ENCODE measurements around the gene KREMEN1. TPM values are rescaled to one million over a fixed set of nuclear protein-coding genes. Genes with fewer than 3 reads are reported as not detected.
A peak's percentile ranks its signal among the peaks of the same experiment; 100 is the strongest.

The KREMEN1 gene
- total RNA-seq, 6 donors from 2014 or later: 8.4 to 24.3 (median 15.9) TPM

DNA sequence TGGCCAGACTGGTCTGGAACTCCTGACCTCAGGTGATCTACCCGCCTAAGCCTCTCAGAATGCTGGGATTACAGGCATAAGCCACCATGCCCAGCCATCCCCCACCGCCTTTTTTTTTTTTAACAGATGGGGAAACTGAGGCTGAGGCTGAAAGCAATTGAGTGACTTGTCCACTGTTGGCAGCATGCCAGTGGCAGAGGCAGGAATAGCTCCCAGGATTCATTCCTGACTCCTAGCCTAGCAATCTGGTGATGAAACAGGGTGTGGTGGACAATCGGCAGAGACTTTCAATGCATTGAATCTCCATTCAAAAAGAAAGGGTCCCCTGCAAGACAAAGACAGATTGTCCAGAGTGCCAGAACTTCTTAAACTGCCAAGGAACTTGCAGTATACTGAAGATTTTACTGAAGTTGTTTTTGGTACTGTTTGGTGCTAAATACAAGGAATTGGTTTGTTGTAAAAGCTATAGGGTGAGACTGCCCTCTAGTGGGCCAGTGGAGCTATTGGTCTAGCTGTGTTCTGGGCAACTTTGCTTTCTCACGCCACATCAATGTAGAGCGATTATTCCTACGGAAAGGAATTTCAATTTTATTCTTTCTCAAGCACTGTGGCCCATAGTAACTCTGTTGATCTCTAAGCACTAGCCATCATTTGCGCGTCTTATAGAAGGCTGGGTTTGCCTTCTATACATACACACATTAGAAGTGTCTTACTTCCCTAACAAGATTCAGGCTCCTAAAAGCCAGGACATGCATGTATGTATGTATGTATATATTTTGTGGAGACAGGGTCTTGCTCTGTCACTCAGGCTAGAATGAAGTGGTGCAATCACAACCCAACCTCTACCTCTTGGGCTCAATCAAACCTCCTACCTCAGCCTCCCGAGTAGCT, 32.2 kb upstream of the KREMEN1 start:
- no peak for TF ChIP-seq POLR2A (IDR thresholded peaks at IDR 0.05)
- TF ChIP-seq, protein P1, sequence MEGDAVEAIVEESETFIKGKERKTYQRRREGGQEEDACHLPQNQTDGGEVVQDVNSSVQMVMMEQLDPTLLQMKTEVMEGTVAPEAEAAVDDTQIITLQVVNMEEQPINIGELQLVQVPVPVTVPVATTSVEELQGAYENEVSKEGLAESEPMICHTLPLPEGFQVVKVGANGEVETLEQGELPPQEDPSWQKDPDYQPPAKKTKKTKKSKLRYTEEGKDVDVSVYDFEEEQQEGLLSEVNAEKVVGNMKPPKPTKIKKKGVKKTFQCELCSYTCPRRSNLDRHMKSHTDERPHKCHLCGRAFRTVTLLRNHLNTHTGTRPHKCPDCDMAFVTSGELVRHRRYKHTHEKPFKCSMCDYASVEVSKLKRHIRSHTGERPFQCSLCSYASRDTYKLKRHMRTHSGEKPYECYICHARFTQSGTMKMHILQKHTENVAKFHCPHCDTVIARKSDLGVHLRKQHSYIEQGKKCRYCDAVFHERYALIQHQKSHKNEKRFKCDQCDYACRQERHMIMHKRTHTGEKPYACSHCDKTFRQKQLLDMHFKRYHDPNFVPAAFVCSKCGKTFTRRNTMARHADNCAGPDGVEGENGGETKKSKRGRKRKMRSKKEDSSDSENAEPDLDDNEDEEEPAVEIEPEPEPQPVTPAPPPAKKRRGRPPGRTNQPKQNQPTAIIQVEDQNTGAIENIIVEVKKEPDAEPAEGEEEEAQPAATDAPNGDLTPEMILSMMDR (IDR thresholded peaks at IDR 0.05): peak; percentile 90 to 98 (median 94)
- no peak for TF ChIP-seq EP300 (IDR thresholded peaks at IDR 0.05)
- no peak for TF ChIP-seq POLR2AphosphoS5 (IDR thresholded peaks at IDR 0.05)
- Histone ChIP-seq H3K4me1 (peaks cover 17 to 22% (median 19%) of the 10 kb centered on the region in 4 donors), H3K27me3 (no peaks in the 10 kb centered on the region), H3K36me3 (peaks cover 0 to 9% (median 4%) of the 10 kb centered on the region in 4 donors), H3K9me3 (no peaks in the 10 kb centered on the region), H3K4me3 (no peak overlapping the region), H3K27ac (peak overlapping the region in 2 of 4 donors; percentile 27 to 44)
- ATAC-seq (ENCODE audit: low FRiP score in 2 of 2) (peak; percentile 90 to 92), DNase-seq (peak in 1 of 2 donors; percentile 72)
- 26 to 31% methylated on average over 9 of the region's 9 CpGs for WGBS, 2 donors

DNA sequence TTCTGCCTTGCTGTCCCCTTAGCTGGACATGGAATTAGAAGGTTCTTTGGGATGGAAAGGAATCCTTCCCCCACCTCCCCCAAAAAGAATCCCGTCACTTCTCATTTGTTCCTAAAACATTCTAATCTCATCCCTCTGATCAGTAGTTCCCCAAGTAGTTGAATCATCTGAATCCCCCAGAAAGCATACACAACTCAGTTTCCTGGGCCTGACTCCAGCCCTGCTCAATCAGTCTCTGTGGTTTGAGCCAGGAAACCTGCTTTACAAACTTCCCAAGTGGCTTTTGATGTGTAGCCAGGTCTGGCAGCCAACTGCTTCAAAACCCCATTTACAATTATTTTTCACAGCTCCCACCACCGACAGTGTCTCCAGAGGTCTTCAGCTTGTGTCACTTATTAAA, 31.4 kb upstream of the KREMEN1 start:
- TF ChIP-seq POLR2A (IDR thresholded peaks at IDR 0.05): no peak
- Histone ChIP-seq H3K27ac (peak overlapping the region in 2 of 4 donors; percentile 27 to 44), H3K9me3 (no peaks in the 10 kb centered on the region), H3K36me3 (peaks cover 0 to 16% (median 5%) of the 10 kb centered on the region in 4 donors), H3K4me1 (peaks cover 17 to 22% (median 19%) of the 10 kb centered on the region in 4 donors), H3K27me3 (no peaks in the 10 kb centered on the region), H3K4me3 (no peak overlapping the region)
- 10 to 20% methylated on average over 2 of the region's 2 CpGs for WGBS, 2 donors
- peak in 1 of 2 donors; percentile 44 for DNase-seq
- peak in 1 of 2 donors; percentile 58 for ATAC-seq (ENCODE audit: low FRiP score in 2 of 2)

DNA sequence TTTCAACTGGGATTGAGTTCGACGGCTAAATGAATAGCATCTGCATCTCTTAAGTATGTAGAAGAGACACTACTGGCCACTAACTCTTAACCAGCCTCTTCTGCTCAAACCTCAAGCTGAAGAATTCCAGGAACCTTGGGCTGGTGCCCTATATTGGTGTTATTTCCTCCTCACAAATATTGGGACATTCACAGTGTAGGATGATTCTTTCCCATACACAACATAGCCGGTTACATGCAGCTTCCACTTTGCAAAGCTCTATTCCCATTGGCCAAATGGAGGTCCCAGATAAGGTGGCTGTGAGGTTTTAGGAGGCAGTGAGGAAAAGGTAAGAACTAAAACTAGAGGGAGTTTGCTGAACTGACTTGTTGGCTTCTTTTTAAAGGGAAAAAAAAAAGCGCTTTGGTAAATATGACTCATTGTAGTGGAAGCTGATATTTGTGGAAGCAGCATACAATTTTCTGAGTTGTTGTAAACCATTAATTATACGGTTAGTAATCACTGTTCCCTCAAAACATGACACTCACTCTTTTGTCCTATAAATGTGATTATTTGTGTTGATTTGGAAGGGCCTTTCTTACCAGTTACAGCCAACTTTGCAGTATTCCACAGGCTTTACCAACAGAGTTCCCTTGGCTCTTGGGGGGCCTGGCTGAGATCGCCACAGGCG, 28.8 kb upstream of the KREMEN1 start:
- no peaks in the 10 kb centered on the region for H3K9me3 ChIP-seq
- ATAC-seq (ENCODE audit: low FRiP score in 2 of 2): peak in 1 of 2 donors; percentile 16
- H3K27ac ChIP-seq: peak overlapping the region in 2 of 4 donors; percentile 49 to 54
- H3K27me3 ChIP-seq: no peaks in the 10 kb centered on the region
- WGBS, 2 donors: 80 to 86% methylated on average over 7 of the region's 7 CpGs
- H3K36me3 ChIP-seq: peaks cover 0 to 40% (median 12%) of the 10 kb centered on the region in 4 donors
- no peak for DNase-seq
- peaks cover 7 to 22% (median 19%) of the 10 kb centered on the region in 4 donors for H3K4me1 ChIP-seq
- H3K4me3 ChIP-seq: no peak overlapping the region
- TF ChIP-seq POLR2AphosphoS5 (IDR thresholded peaks at IDR 0.05) (no peak), EP300 (IDR thresholded peaks at IDR 0.05) (no peak), POLR2A (IDR thresholded peaks at IDR 0.05) (no peak)
- TF ChIP-seq, protein P1 (IDR thresholded peaks at IDR 0.05): no peak

GRCh38 chr22:29044657-29045176, 28.1 kb upstream of the KREMEN1 start:
- peak in 1 of 2 donors; percentile 64 for ATAC-seq (ENCODE audit: low FRiP score in 2 of 2)
- Histone ChIP-seq H3K4me1 (peaks cover 7 to 22% (median 19%) of the 10 kb centered on the region in 4 donors), H3K27ac (peak overlapping the region in 2 of 4 donors; percentile 49 to 54), H3K9me3 (no peaks in the 10 kb centered on the region), H3K27me3 (no peaks in the 10 kb centered on the region), H3K4me3 (no peak overlapping the region), H3K36me3 (peaks cover 0 to 46% (median 19%) of the 10 kb centered on the region in 4 donors)
- no peak for DNase-seq
- no peak for TF ChIP-seq POLR2A (IDR thresholded peaks at IDR 0.05)
- TF ChIP-seq POLR2AphosphoS5 (IDR thresholded peaks at IDR 0.05): no peak
- no peak for TF ChIP-seq EP300 (IDR thresholded peaks at IDR 0.05)
- TF ChIP-seq, protein P1 (IDR thresholded peaks at IDR 0.05): no peak
- 85 to 89% methylated on average over 12 to 13 of the region's 13 CpGs for WGBS, 2 donors

Measured in upper lobe of left lung (tissue), 6 donors.